Activated T-cell treated with anti-CD3 and anti-CD28 coated beads, Interleukin-2, amount 50 U/mL, for 4 hours (primary cell): Measurements from ENCODE around the gene BNC2. TPM values are rescaled to one million over a fixed set of nuclear protein-coding genes. Genes with fewer than 3 reads are reported as not detected.

Experiments used
- ATAC-seq, 2 donors: fragments of 200-7000 bp; cut with Tn5 transposase; one replicate each; pipeline ENCODE4 v1.10.0; 2021
- DNase-seq: peaks from one replicate; pipeline ENCODE4 v3.0.0-alpha.2; 2020
- H3K27me3 Mint-ChIP-seq: one replicate; pipeline ENCODE4 v1.8.0; 2021; ENCODE audit warnings: low read depth, mixed read lengths
- H3K36me3 Mint-ChIP-seq: one replicate; pipeline ENCODE4 v1.8.0; 2022; ENCODE audit warnings: mixed read lengths; ENCODE audit not compliant: insufficient read depth
- H3K4me1 Mint-ChIP-seq: one replicate; pipeline ENCODE4 v1.8.0; 2021; ENCODE audit warnings: low read depth, mixed read lengths
- H3K4me3 Mint-ChIP-seq: one replicate; pipeline ENCODE4 v1.8.0; 2021; ENCODE audit warnings: mild to moderate bottlenecking, moderate library complexity, mixed read lengths
- H3K9me3 Mint-ChIP-seq: one replicate; pipeline ENCODE4 v1.8.0; 2021; ENCODE audit warnings: mixed read lengths
- total RNA-seq, 3 donors: library from RNA; stranded (reverse); gene quantifications; one replicate each; pipeline ENCODE4 v1.2.1, GENCODE V29; 2021

Gene BNC2
- total RNA-seq, 3 donors from 2014 or later = 0.08 to 0.29 (median 0.25) TPM

- ATAC-seq (no peak), DNase-seq (no peak)
- no peaks in the 10 kb centered on the region for H3K36me3 Mint-ChIP-seq
- no peak overlapping the region for H3K4me3 Mint-ChIP-seq
- H3K27me3 Mint-ChIP-seq = peaks cover 2% of the 10 kb centered on the region
- H3K9me3 Mint-ChIP-seq = peaks cover 9% of the 10 kb centered on the region
- H3K4me1 Mint-ChIP-seq = no peaks in the 10 kb centered on the region
Observed at GRCh38 chr9:16735001-16735400, 135.5 kb downstream of the BNC2 start.

DNA sequence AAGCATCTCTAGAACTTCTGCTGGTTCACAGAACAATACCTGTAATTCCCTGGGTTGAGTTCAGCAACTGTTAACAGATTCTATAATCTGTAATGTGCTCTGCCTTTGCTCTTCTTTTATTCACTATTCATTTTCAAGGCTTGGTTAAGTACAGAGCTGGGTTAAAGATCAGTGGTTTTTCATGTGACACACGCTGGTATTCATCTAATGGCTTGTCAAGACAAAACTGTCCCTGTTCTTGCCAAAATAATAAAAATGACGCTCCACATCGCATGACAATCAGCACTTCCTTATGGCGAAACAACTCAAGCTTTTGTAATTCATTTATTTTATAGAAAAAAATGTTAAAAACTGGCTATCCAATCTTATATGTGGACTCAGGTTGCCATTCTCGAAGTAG is 137.9 kb downstream of the BNC2 start:
- peaks cover 10% of the 10 kb centered on the region for H3K27me3 Mint-ChIP-seq
- H3K4me1 Mint-ChIP-seq = no peaks in the 10 kb centered on the region
- H3K4me3 Mint-ChIP-seq = no peak overlapping the region
- DNase-seq (no peak), ATAC-seq (no peak)
- H3K36me3 Mint-ChIP-seq = no peaks in the 10 kb centered on the region
- H3K9me3 Mint-ChIP-seq = no peaks in the 10 kb centered on the region

- DNase-seq (no peak), ATAC-seq (no peak)
- H3K36me3 Mint-ChIP-seq = no peaks in the 10 kb centered on the region
- H3K9me3 Mint-ChIP-seq = no peaks in the 10 kb centered on the region
- no peak overlapping the region for H3K4me3 Mint-ChIP-seq
- peaks cover 25% of the 10 kb centered on the region for H3K27me3 Mint-ChIP-seq
- no peaks in the 10 kb centered on the region for H3K4me1 Mint-ChIP-seq
Observed at GRCh38 chr9:16730162-16730561, 140.3 kb downstream of the BNC2 start.

DNA sequence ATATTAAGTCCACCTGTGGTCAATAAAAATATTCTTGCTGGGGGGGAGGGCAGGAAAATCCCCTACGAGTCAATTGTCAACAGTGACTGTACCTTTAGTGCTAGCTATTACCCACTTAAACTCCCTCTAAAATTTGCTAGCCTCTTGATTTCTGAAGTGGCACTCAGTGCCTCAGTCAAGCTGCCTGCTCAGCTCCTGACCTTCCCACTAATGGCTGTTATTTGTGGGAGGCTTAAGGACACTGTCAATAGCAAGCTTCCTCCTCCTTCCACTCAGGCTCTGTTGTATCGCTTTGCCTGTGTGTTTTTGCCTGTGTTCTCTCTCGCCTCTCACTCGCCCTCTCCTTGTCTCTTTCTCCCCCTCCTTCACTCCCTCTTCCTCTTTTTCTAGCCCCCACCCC is 140.8 kb downstream of the BNC2 start:
- DNase-seq (no peak), ATAC-seq (no peak)
- peaks cover 28% of the 10 kb centered on the region for H3K27me3 Mint-ChIP-seq
- no peaks in the 10 kb centered on the region for H3K4me1 Mint-ChIP-seq
- H3K4me3 Mint-ChIP-seq = no peak overlapping the region
- H3K36me3 Mint-ChIP-seq = no peaks in the 10 kb centered on the region
- no peaks in the 10 kb centered on the region for H3K9me3 Mint-ChIP-seq

GRCh38 chr9:16728137-16728508 is 142.3 kb downstream of the BNC2 start:
- ATAC-seq (no peak), DNase-seq (no peak)
- Mint-ChIP-seq H3K36me3 (no peaks in the 10 kb centered on the region), H3K4me1 (no peaks in the 10 kb centered on the region), H3K4me3 (no peak overlapping the region), H3K9me3 (no peaks in the 10 kb centered on the region), H3K27me3 (peaks cover 28% of the 10 kb centered on the region)

DNA sequence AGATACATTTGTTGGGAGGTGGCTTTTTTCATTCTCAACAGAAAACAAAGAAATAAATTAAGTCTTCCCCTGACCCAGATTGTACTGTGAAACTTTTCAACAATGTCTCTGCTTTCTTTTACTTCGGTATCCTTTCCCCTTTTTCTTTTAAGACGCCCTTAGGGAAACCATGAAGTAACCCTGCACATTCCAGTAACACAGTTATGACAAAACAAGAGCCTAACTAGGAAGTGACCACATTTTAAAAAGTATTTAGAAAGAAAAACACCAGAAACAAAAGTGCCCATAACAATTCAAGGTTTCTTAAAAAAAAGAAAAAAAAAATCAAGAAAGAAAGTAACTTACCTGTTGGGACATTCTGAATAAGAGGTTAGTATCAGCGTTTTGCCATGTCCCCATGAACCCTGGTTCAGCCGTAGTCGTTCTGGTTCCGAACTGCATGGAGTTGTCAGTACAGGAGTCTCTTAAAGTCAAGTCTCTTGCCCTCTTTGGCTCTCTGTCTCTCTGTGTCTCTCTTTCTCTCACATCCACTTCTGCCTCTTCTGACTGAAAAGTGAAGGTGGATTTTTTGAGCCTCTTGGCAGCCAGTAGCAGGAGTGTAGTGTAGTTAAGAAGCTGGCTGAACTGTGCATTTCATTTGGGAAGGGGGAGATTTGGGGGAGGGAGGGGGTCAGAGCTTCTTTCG is 142.9 kb downstream of the BNC2 start:
- H3K4me1 Mint-ChIP-seq = no peaks in the 10 kb centered on the region
- ATAC-seq (no peak), DNase-seq (no peak)
- H3K9me3 Mint-ChIP-seq = no peaks in the 10 kb centered on the region
- H3K4me3 Mint-ChIP-seq = no peak overlapping the region
- H3K36me3 Mint-ChIP-seq = no peaks in the 10 kb centered on the region
- H3K27me3 Mint-ChIP-seq = peaks cover 28% of the 10 kb centered on the region

DNA sequence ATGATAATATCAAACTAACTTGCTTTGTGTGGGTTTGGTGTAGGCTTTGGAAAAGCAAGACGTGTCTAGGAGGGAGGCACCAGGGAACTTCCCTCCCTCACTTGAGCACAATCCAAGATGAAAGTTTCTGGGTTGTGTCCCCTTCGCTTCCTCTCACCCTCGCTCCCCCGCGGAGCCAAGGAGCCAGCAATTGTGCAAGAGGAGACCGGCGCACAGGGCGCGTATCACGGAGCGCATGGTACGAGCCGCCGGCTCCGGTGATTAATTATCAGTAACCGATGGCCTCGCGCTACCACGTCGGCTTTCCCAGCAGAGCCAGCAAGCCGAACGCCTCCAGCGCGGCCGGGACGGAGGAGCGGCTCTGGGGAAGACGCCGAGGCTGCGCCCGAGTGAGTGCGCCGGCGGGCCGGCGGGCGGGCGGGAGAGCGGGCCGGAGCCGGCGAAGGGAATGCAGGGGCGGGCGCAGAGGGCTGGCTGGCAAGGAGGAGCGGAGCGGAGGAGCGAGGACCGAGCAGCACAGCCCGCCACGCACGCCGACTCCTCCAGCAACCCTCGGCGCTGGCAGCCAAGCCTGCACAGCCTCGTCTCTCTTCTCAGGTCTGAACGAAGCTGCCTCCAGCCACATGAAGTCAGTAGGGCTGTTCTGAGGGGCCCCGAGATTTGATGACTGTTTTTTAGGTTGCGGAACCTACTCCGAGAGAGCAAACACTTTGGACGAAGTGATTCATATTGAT is 143.6 kb downstream of the BNC2 start:
- no peak for DNase-seq
- no peaks in the 10 kb centered on the region for H3K4me1 Mint-ChIP-seq
- peaks cover 28% of the 10 kb centered on the region for H3K27me3 Mint-ChIP-seq
- no peaks in the 10 kb centered on the region for H3K9me3 Mint-ChIP-seq
- no peaks in the 10 kb centered on the region for H3K36me3 Mint-ChIP-seq
- ATAC-seq = peak in 1 of 2 donors; percentile 34
- H3K4me3 Mint-ChIP-seq = no peak overlapping the region

DNA sequence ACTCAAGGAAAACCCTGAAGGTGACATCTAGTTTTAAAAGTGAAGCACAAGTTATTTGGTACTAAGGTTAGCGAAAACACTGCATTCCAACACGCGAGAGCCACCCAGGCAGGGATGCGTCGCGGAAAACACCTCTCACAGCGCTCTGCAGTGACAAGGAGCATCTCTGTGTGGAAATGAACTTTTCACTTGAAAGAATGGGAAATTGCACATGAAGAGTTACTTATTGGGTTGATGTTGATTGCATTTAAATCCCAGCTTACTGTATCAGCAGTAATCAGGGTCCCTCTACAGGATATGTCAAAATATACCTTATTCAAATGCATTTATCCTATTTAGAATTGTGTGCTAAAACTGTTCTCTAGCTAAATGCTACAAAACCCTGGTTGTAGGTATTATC is 144.4 kb downstream of the BNC2 start:
- Mint-ChIP-seq H3K9me3 (no peaks in the 10 kb centered on the region), H3K27me3 (peaks cover 28% of the 10 kb centered on the region)

DNA sequence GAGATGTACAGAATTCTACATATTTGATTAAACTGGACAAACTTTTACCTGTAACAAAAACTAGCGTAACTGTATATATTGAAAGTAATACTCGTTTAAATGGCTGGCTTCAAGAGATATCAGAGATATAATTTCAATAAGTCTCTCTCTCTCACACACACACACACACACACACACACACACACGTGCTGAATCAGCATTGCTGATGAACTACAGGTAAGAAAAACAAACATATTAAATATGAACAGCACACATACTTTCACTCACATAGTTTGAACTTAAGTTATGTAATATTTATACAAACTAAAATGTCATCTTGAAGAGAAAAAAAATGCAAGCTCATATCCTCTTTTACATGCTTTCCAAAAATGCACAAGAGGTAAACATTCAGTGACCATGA is 145.4 kb downstream of the BNC2 start:
- Mint-ChIP-seq H3K4me1 (no peaks in the 10 kb centered on the region), H3K36me3 (no peaks in the 10 kb centered on the region), H3K27me3 (peaks cover 26% of the 10 kb centered on the region), H3K9me3 (no peaks in the 10 kb centered on the region), H3K4me3 (no peak overlapping the region)
- ATAC-seq = no peak
- no peak for DNase-seq

More for the DNA sequence above, 144.4 kb downstream of the BNC2 start:
- Mint-ChIP-seq H3K4me3 (no peak overlapping the region), H3K4me1 (no peaks in the 10 kb centered on the region), H3K36me3 (no peaks in the 10 kb centered on the region)
- DNase-seq (no peak), ATAC-seq (no peak)

DNA sequence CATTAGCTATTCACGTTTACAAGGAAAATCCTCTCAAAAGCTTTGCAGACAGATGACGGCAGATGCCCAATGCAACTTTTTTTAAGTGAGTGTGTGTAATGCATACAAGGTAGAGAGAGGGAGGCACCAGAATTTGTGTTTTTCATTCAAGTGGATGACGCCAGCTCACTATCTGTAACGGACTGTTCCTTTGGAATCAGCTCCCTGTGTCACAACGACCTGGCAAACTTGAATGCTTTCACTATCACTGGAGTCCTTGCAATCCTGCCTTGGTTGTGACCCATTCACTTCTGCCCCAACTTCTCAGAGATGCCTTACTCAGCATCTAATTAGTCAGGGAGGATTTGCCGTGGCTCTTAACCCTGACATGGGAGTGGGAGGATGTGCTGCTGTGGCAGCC is 148.5 kb downstream of the BNC2 start:
- Mint-ChIP-seq H3K4me3 (no peak overlapping the region), H3K9me3 (no peaks in the 10 kb centered on the region), H3K4me1 (no peaks in the 10 kb centered on the region), H3K27me3 (peaks cover 13% of the 10 kb centered on the region), H3K36me3 (no peaks in the 10 kb centered on the region)
- ATAC-seq = no peak
- DNase-seq = no peak

DNA sequence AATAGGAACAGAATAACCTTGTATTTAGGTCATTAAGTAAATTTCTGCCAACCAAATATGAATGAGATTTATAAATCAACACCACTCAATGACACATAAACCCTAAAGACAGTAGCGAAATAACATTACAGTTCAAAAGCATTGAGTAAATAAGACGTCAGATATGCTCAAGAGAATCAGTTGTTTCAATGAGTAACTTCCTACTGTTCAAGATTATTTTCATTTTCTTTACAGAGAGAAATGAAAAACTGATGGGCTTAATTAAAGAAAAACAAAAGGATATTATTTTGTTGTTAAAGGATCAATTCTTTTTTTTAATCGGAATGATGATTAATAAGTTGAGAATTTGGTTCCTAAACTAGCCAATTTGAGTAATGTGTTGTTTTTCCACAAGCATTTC is 150.1 kb downstream of the BNC2 start:
- no peak overlapping the region for H3K4me3 Mint-ChIP-seq
- no peaks in the 10 kb centered on the region for H3K36me3 Mint-ChIP-seq
- no peaks in the 10 kb centered on the region for H3K4me1 Mint-ChIP-seq
- H3K27me3 Mint-ChIP-seq = peaks cover 2% of the 10 kb centered on the region
- ATAC-seq = no peak
- no peak for DNase-seq
- H3K9me3 Mint-ChIP-seq = no peaks in the 10 kb centered on the region

GRCh38 chr9:16719921-16720320 is 150.5 kb downstream of the BNC2 start:
- ATAC-seq = no peak
- Mint-ChIP-seq H3K36me3 (no peaks in the 10 kb centered on the region), H3K27me3 (no peaks in the 10 kb centered on the region), H3K4me3 (no peak overlapping the region), H3K4me1 (no peaks in the 10 kb centered on the region), H3K9me3 (no peaks in the 10 kb centered on the region)
- DNase-seq = no peak

DNA sequence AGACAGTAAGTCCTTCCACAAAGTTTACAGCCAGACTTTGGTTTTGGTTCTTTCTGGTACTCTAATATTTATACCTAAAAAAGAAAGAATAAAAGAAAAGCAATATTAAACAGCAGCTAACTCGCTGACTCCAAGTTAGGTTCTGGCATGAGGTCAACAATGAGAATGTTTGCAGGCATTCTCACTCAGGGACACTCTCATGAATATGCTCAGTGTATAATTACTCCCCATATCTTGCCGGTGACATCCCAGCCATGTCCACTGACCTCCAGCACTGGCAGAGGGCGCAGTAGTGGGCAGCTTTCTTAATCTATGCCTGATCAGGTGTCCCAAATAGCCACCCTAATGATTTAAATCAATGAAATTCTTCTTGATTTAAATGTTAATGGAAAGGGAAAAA is 151.5 kb downstream of the BNC2 start:
- no peak for DNase-seq
- Mint-ChIP-seq H3K4me1 (no peaks in the 10 kb centered on the region), H3K4me3 (no peak overlapping the region), H3K9me3 (no peaks in the 10 kb centered on the region), H3K27me3 (no peaks in the 10 kb centered on the region), H3K36me3 (no peaks in the 10 kb centered on the region)
- ATAC-seq = no peak

DNA sequence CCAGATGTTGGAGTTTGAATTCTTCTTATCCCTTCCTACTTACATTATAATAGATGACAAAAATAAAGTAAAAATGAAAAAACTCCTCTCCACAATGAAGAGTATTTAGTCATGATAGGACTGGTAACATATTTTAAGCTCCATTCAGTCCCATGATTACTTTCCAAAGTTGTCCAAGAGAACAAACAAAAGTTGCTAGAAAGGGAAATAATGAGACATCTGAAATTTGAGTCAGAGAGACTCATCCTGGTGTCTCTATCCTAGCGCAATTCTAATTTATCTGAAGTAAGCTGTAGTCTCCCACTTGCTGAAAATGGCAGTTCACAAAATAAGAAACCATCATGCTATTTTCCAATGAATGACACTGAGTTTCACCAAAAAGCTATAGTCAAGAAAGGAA is 152.2 kb downstream of the BNC2 start:
- no peaks in the 10 kb centered on the region for H3K4me1 Mint-ChIP-seq
- DNase-seq (no peak), ATAC-seq (no peak)
- H3K9me3 Mint-ChIP-seq = no peaks in the 10 kb centered on the region
- H3K4me3 Mint-ChIP-seq = no peak overlapping the region
- no peaks in the 10 kb centered on the region for H3K27me3 Mint-ChIP-seq
- H3K36me3 Mint-ChIP-seq = no peaks in the 10 kb centered on the region

DNA sequence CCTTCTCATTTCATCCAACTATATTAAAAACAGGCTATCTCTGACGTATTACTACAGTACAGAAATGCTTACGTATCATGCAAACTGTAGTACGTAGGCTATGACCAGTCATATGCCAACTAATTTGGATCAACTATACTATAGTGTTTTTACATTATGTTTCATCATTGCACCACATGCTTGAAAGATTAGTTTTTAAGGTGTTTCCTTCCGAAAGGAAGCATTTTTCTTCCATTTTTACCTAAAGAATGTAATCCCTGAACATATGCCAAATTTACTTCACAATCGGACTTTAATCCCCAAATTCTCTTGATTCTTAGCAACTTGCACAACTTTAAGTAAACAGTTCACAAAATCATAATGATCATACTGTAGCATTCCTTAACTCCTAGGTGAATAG is 153.9 kb downstream of the BNC2 start:
- Mint-ChIP-seq H3K4me3 (no peak overlapping the region), H3K4me1 (no peaks in the 10 kb centered on the region), H3K9me3 (peaks cover 3% of the 10 kb centered on the region), H3K36me3 (no peaks in the 10 kb centered on the region), H3K27me3 (no peaks in the 10 kb centered on the region)
- no peak for ATAC-seq
- DNase-seq = no peak
